ENCODE measurements around the gene ERCC5.

DNA sequence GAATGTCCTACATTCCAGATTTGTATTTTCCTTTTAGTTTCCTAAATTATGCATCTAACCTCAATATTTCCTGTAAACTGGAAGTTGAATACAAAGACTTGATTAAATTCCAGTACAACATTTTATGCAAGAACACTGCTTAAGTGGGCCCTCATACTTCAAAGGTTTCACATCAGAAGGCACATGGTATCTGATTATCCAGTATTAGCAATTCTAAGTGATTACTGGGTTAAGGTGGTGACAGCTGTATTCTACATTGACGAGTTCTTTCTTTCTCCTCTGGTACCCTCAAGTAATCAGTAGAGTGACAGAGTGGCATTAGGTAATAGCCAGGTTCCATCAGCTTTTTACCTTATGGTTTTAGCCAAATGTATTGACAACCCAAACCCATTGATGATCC, 28.6 kb upstream of the ERCC5 start:
- TF ChIP-seq GATA3 (IDR thresholded peaks at IDR 0.05; ENCODE audit: low read depth, low read length) (no peak), GATA2 (IDR thresholded peaks at IDR 0.05; ENCODE audit: low read depth, low read length) (no peak)

Data from SH-SY5Y (cell line).